H1 (cell line): ENCODE data around the gene SERPINE3. TPM values are rescaled to one million over a fixed set of nuclear protein-coding genes. Genes with fewer than 3 reads are reported as not detected.

Experiments used
- CTCF ChIA-PET: fragments of 300-600 bp; sonication (Branson Sonifier 250); formaldehyde crosslinking; loops from one replicate; lab custom pipeline; 2021; ENCODE audit not compliant: partially characterized antibody; lab: Charles Lee
- POLR2A ChIA-PET: fragments of 300-600 bp; sonication (Branson Sonifier 250); formaldehyde crosslinking; loops from one replicate; lab custom pipeline; 2021; ENCODE audit warnings: inconsistent platforms; ENCODE audit not compliant: partially characterized antibody; lab: Charles Lee
- DNase-seq, 2 experiments: peaks; one replicate each; pipeline versions ENCODE4 v3.0.0 to v3.0.0-alpha.2; 2010 to 2022; ENCODE audit warnings: low spot score in 2 of 2, low read depth in 1 of 2, mixed read lengths in 1 of 2
- FAIRE-seq: peaks from 2 replicates; lab custom pipeline; 2011; peaks lifted over from hg19 to GRCh38; lab: Jason Lieb, UNC
- H2AFZ ChIP-seq: 2 replicates; pipeline ENCODE4 v1.8.1; 2012; ENCODE audit warnings: low read length, inconsistent platforms
- H2AK5ac ChIP-seq: 2 replicates; pipeline ENCODE4 v1.6.1; 2013; ENCODE audit warnings: low read depth, low read length
- H2BK120ac ChIP-seq: replicated peaks from 2 replicates; pipeline ENCODE3; 2013; ENCODE audit warnings: low read depth, low read length, inconsistent platforms
- H2BK12ac ChIP-seq: 2 replicates; pipeline ENCODE4 v1.6.1; 2013; ENCODE audit warnings: low read depth, low read length
- H2BK15ac ChIP-seq: 2 replicates; pipeline ENCODE4 v1.6.1; 2013; ENCODE audit warnings: low read length
- H2BK20ac ChIP-seq: 2 replicates; pipeline ENCODE4 v1.6.1; 2013; ENCODE audit warnings: low read length
- H2BK5ac ChIP-seq: 2 replicates; pipeline ENCODE4 v1.6.1; 2013; ENCODE audit warnings: low read depth, low read length
- H3K14ac ChIP-seq: 2 replicates; pipeline ENCODE4 v1.6.1; 2013; ENCODE audit warnings: inconsistent platforms; ENCODE audit not compliant: insufficient read length
- H3K18ac ChIP-seq: 2 replicates; pipeline ENCODE4 v1.6.1; 2013; ENCODE audit warnings: low read length; ENCODE audit errors: extremely low read depth
- H3K23ac ChIP-seq: 2 replicates; pipeline ENCODE4 v1.6.1; 2013; ENCODE audit warnings: inconsistent platforms; ENCODE audit not compliant: insufficient read length
- H3K23me2 ChIP-seq: 2 replicates; pipeline ENCODE4 v1.6.1; 2013; ENCODE audit warnings: low read depth, low read length
- H3K27ac ChIP-seq: 2 replicates; pipeline ENCODE4 v1.6.1; 2011; ENCODE audit warnings: low read depth, low read length, inconsistent platforms
- H3K27me3 ChIP-seq, 4 experiments: replicated peaks in 1 of 4; 1 replicate in 1 of 4; 2 replicates in 3 of 4; pipeline versions ENCODE4 v1.6.1 to v1.8.1; 2011 to 2013; ENCODE audit warnings: low read length in 3 of 4, mild to moderate bottlenecking in 3 of 4, inconsistent platforms in 2 of 4, mixed read lengths in 2 of 4, moderate library complexity in 1 of 4; ENCODE audit not compliant: control insufficient read depth in 3 of 4, insufficient read depth in 3 of 4; ENCODE audit errors: extremely low read depth in 1 of 4
- H3K36me3 ChIP-seq, 4 experiments: 2 replicates each; pipeline versions ENCODE4 v1.6.1 to v1.8.1; 2011 to 2013; ENCODE audit warnings: mild to moderate bottlenecking in 4 of 4, low read length in 3 of 4, moderate library complexity in 2 of 4, control low read depth in 1 of 4, inconsistent platforms in 1 of 4; ENCODE audit not compliant: insufficient read depth in 4 of 4, control insufficient read depth in 2 of 4
- H3K4ac ChIP-seq: replicated peaks from 2 replicates; pipeline ENCODE3; 2013; ENCODE audit warnings: low read length, low read depth, mixed read lengths, inconsistent platforms; ENCODE audit not compliant: insufficient read length
- H3K4me1 ChIP-seq, 4 experiments: replicated peaks in 1 of 4; 1 replicate in 1 of 4; 2 replicates in 3 of 4; pipeline versions ENCODE4 v1.6.1 to v1.8.1; 2011 to 2013; ENCODE audit warnings: low read length in 3 of 4, inconsistent platforms in 2 of 4, mixed read lengths in 1 of 4; ENCODE audit not compliant: insufficient read depth in 4 of 4, control insufficient read depth in 3 of 4
- H3K4me2 ChIP-seq, 2 experiments: 2 replicates each; pipeline versions ENCODE4 v1.6.1 to v1.8.1; 2011 to 2013; ENCODE audit warnings: low read depth in 2 of 2, low read length in 2 of 2, control low read depth in 1 of 2, inconsistent platforms in 1 of 2, mild to moderate bottlenecking in 1 of 2; ENCODE audit not compliant: insufficient read depth in 1 of 2
- H3K4me3 ChIP-seq, 4 experiments: fragments of 200-600, 300-600 bp in 1 of 4; sonication (generic), shearing (Covaris generic), sonication (Bioruptor Twin) in 1 of 4; 2 replicates each; pipeline versions ENCODE4 v1.5.1 to v1.8.1; 2011 to 2016; ENCODE audit warnings: low read length in 4 of 4, low read depth in 3 of 4, control low read depth in 2 of 4, inconsistent platforms in 2 of 4, mild to moderate bottlenecking in 2 of 4, mixed read lengths in 1 of 4, moderate library complexity in 1 of 4; ENCODE audit not compliant: insufficient read depth in 2 of 4; ENCODE audit errors: extremely low read depth in 1 of 4
- H3K56ac ChIP-seq: replicated peaks from 2 replicates; pipeline ENCODE3; 2013; ENCODE audit warnings: low read depth, mild to moderate bottlenecking, mixed read lengths, low read length, inconsistent platforms; ENCODE audit not compliant: insufficient read length
- H3K79me1 ChIP-seq: 2 replicates; pipeline ENCODE4 v1.6.1; 2013; ENCODE audit warnings: low read depth, low read length, control low read depth
- H3K79me2 ChIP-seq, 2 experiments: 2 replicates each; pipeline versions ENCODE4 v1.6.1 to v1.8.1; 2012 to 2013; ENCODE audit warnings: low read length in 2 of 2, mild to moderate bottlenecking in 2 of 2, inconsistent platforms in 1 of 2; ENCODE audit not compliant: insufficient read depth in 2 of 2, control insufficient read depth in 1 of 2
- H3K9ac ChIP-seq, 4 experiments: replicated peaks in 1 of 4; 1 replicate in 1 of 4; 2 replicates in 3 of 4; pipeline versions ENCODE4 v1.6.1 to v1.8.1; 2011 to 2013; ENCODE audit warnings: low read depth in 3 of 4, low read length in 3 of 4, control low read depth in 2 of 4, mild to moderate bottlenecking in 2 of 4, moderate library complexity in 2 of 4, inconsistent platforms in 1 of 4; ENCODE audit errors: extremely low read depth in 1 of 4
- H3K9me3 ChIP-seq, 2 experiments: 2 replicates each; pipeline versions ENCODE4 v1.6.1 to v1.8.1; 2012 to 2013; ENCODE audit warnings: mild to moderate bottlenecking in 2 of 2, moderate library complexity in 2 of 2, control low read depth in 1 of 2, inconsistent platforms in 1 of 2, low read depth in 1 of 2, low read length in 1 of 2, mixed read lengths in 1 of 2; ENCODE audit not compliant: insufficient read depth in 2 of 2
- H4K20me1 ChIP-seq, 2 experiments: replicated peaks in 1 of 2; 2 replicates each; pipeline versions ENCODE3 to v1.8.1; 2011 to 2013; ENCODE audit warnings: inconsistent platforms in 2 of 2, low read length in 2 of 2, mild to moderate bottlenecking in 1 of 2; ENCODE audit not compliant: insufficient read depth in 2 of 2, control insufficient read depth in 1 of 2
- H4K5ac ChIP-seq: 2 replicates; pipeline ENCODE4 v1.6.1; 2013; ENCODE audit warnings: low read length, low read depth, mixed read lengths, inconsistent platforms; ENCODE audit not compliant: insufficient read length
- H4K8ac ChIP-seq: 2 replicates; pipeline ENCODE4 v1.8.0; 2013; ENCODE audit warnings: mild to moderate bottlenecking, moderate library complexity, low read length, inconsistent platforms; ENCODE audit not compliant: insufficient read depth; ENCODE audit errors: extremely low read depth
- H4K91ac ChIP-seq: replicated peaks from 2 replicates; pipeline ENCODE3; 2013; ENCODE audit warnings: low read length, mixed read lengths, inconsistent platforms; ENCODE audit not compliant: insufficient read length
- BCL11A ChIP-seq, 2 experiments: IDR thresholded peaks; one replicate each; pipeline ENCODE4 v1.6.1; 2011; ENCODE audit warnings: low read depth in 2 of 2, low read length in 2 of 2, mild to moderate bottlenecking in 2 of 2
- BRCA1 ChIP-seq: IDR thresholded peaks from 2 replicates; pipeline ENCODE4 v1.6.1; 2012; ENCODE audit warnings: low read depth, low read length, improper control_type of control experiment
- CREB1 ChIP-seq: IDR thresholded peaks from 2 replicates; pipeline ENCODE4 v1.6.1; 2012; ENCODE audit warnings: inconsistent platforms
- E2F6 ChIP-seq: IDR thresholded peaks from 2 replicates; pipeline ENCODE4 v1.6.1; 2012; ENCODE audit warnings: inconsistent platforms
- JUND ChIP-seq: IDR thresholded peaks from 2 replicates; pipeline ENCODE4 v1.6.1; 2011; ENCODE audit warnings: mild to moderate bottlenecking, improper control_type of control experiment, low read length
- NANOG ChIP-seq: IDR thresholded peaks from 2 replicates; pipeline ENCODE4 v1.6.1; 2011; ENCODE audit warnings: low read length, low read depth, mild to moderate bottlenecking, inconsistent platforms; ENCODE audit not compliant: insufficient read depth, poor library complexity, severe bottlenecking
- NRF1 ChIP-seq: IDR thresholded peaks from 2 replicates; pipeline ENCODE4 v1.6.1; 2011; ENCODE audit warnings: mild to moderate bottlenecking, low read depth, low read length, improper control_type of control experiment
- TCF12 ChIP-seq: IDR thresholded peaks from 2 replicates; pipeline ENCODE4 v1.6.1; 2011; ENCODE audit warnings: low read depth, mild to moderate bottlenecking, low read length
- TEAD4 ChIP-seq: IDR thresholded peaks from 2 replicates; pipeline ENCODE4 v1.6.1; 2012; ENCODE audit warnings: low read depth, low read length, inconsistent platforms, mixed read lengths
- USF2 ChIP-seq: IDR thresholded peaks from 2 replicates; pipeline ENCODE4 v1.6.1; 2011; ENCODE audit warnings: low read length, improper control_type of control experiment
- YY1 ChIP-seq: IDR thresholded peaks from 2 replicates; pipeline ENCODE4 v1.6.1; 2011; ENCODE audit warnings: low read depth, mild to moderate bottlenecking, low read length
- polyA plus RNA-seq, 7 experiments: library from polyadenylated mRNA; depleted of rRNA in 3 of 7; stranded (reverse) in 5 of 7; unstranded in 2 of 7; fragments of >200 nt in 5 of 7; fragments of 200-250 nt in 2 of 7; gene quantifications; 1 replicate in 5 of 7; 2 replicates in 1 of 7; 4 replicates in 1 of 7; pipeline versions ENCODE4 v1.2.1 to v1.2.3, GENCODE V29; 2011 to 2013; ENCODE audit warnings: missing spikeins in 2 of 7, mixed read lengths in 2 of 7
- total RNA-seq: library from RNA; stranded (reverse); fragmentation: NEBNext Ultra II Directional; extraction: Animal tissue kit (Norgen Biotek cat#: 25700); gene quantifications from 2 replicates; pipeline ENCODE4 v1.2.1, GENCODE V29; 2021

The SERPINE3 gene
- total and polyA plus RNA-seq, 2 of the 8 experiments (the other 6 are each of a cell fraction or from before 2014, with no cell fraction given), result 0.34 to 1.0 TPM

- Histone ChIP-seq H3K4me2 (no peak overlapping the region), H4K5ac (no peak overlapping the region), H3K14ac (no peak overlapping the region), H3K23ac (no peak overlapping the region), H3K9ac (no peak overlapping the region), H4K91ac (no peak overlapping the region), H3K4me1 (peaks cover 0 to 8% (median 2%) of the 10 kb centered on the region in 4 experiments; a peak in 3 of 7 replicates), H3K79me2 (peaks cover 0 to 94% of the 10 kb centered on the region in 2 experiments; a peak in 3 of 4 replicates), H3K27me3 (no peaks in the 10 kb centered on the region), H3K23me2 (no peaks in the 10 kb centered on the region), H2BK12ac (no peak overlapping the region), H3K4me3 (no peak overlapping the region), H3K27ac (no peak overlapping the region), H4K20me1 (peaks cover 2 to 3% of the 10 kb centered on the region in 2 experiments), H3K9me3 (no peaks in the 10 kb centered on the region), H2AFZ (no peak overlapping the region), H2BK120ac (no peak overlapping the region), H3K18ac (no peak overlapping the region), H2BK5ac (no peak overlapping the region), H2BK15ac (no peak overlapping the region), H3K36me3 (peaks cover 0 to 8% (median 0%) of the 10 kb centered on the region in 4 experiments; a peak in 2 of 8 replicates), H2AK5ac (no peak overlapping the region), H3K56ac (no peak overlapping the region), H2BK20ac (no peak overlapping the region), H3K4ac (no peak overlapping the region), H3K79me1 (peaks cover 6% of the 10 kb centered on the region; the same call in 1 of the 2 replicates), H4K8ac (no peak overlapping the region)
- ChIA-PET POLR2A (no interaction called here), CTCF (interaction anchor here (0.9 to 1.3 kb wide), 4 partner anchors 9 to 403 kb away, joined by 3 to 5 read pairs (median 4); no protein-coding TSS in a partner anchor)
- FAIRE-seq (no peak), DNase-seq (no peak)
- no peak for TF ChIP-seq TCF12
- TF ChIP-seq BRCA1, result no peak
- TF ChIP-seq BCL11A (IDR thresholded peaks at IDR 0.05; ENCODE audit: low read depth in 2 of 2, low read length in 2 of 2), result no peak
- TF ChIP-seq CREB1, result no peak
- TF ChIP-seq NRF1, result no peak
- no peak for TF ChIP-seq JUND
- TF ChIP-seq YY1, result no peak
- TF ChIP-seq TEAD4, result no peak
- TF ChIP-seq NANOG, result no peak
- no peak for TF ChIP-seq E2F6
- no peak for TF ChIP-seq USF2
These were observed 55.2 kb downstream of the SERPINE3 start for GRCh38 chr13:51394724-51395123.
